Mammary epithelial cell (primary cell): ENCODE measurements around the gene ASIC2.

Source experiments
- EZH2 ChIP-seq: IDR thresholded peaks from 2 replicates; pipeline ENCODE4 v1.6.1; 2012; ENCODE audit warnings: low read length, inconsistent platforms, borderline replicate concordance
- TF ChIP-seq, protein P1 (sequence below), 2 donors: IDR thresholded peaks in 1 of 2; conservative IDR thresholded peaks in 1 of 2; 2 replicates each; pipeline ENCODE4 v1.5.1; 2011 to 2012; ENCODE audit warnings: inconsistent platforms in 2 of 2, low read length in 2 of 2, mild to moderate bottlenecking in 2 of 2, control low read depth in 1 of 2, low read depth in 1 of 2; ENCODE audit not compliant: insufficient read depth in 1 of 2; ENCODE audit errors: extremely low read depth in 1 of 2

DNA sequence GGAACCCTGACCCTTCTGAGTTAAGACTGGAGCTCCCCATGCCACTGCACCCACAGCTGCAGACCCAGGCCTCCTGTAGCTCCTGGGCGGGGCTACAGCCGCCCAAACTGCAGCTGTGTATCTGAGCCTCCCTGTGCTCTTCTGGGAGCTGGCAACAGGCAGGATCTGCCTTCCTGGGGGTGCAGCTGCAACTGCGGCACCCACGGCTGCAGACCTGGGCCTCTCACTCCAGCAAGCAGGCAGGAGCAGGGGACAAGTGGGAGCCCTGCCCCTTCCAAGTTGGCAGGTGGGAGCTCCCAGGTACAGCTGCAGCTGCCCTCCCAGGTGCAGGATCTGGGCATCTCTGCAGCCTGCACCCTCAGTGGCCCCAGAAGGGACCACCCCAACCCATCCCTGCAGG is 259.9 kb downstream of the ASIC2 start:
- TF ChIP-seq, protein P1, sequence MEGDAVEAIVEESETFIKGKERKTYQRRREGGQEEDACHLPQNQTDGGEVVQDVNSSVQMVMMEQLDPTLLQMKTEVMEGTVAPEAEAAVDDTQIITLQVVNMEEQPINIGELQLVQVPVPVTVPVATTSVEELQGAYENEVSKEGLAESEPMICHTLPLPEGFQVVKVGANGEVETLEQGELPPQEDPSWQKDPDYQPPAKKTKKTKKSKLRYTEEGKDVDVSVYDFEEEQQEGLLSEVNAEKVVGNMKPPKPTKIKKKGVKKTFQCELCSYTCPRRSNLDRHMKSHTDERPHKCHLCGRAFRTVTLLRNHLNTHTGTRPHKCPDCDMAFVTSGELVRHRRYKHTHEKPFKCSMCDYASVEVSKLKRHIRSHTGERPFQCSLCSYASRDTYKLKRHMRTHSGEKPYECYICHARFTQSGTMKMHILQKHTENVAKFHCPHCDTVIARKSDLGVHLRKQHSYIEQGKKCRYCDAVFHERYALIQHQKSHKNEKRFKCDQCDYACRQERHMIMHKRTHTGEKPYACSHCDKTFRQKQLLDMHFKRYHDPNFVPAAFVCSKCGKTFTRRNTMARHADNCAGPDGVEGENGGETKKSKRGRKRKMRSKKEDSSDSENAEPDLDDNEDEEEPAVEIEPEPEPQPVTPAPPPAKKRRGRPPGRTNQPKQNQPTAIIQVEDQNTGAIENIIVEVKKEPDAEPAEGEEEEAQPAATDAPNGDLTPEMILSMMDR (conservative IDR thresholded peaks at IDR 0.05 in 1 of 2, IDR thresholded peaks at IDR 0.05 in 1 of 2; ENCODE audit: extremely low read depth in 1 of 2, insufficient read depth in 1 of 2, low read depth in 1 of 2, low read length in 2 of 2), result no peak
- no peak for TF ChIP-seq EZH2
